ENCODE data around the gene TM4SF18.

- TF ChIP-seq CTCF (IDR thresholded peaks at IDR 0.05) (no peak), POLR2A (IDR thresholded peaks at IDR 0.05) (no peak)
Measured at GRCh38 chr3:149371723-149372114, 38.3 kb upstream of the TM4SF18 start.

Data from vagina (tissue), 2 donors.